ENCODE measurements around the gene SARM1.

SARM1 gene

DNA sequence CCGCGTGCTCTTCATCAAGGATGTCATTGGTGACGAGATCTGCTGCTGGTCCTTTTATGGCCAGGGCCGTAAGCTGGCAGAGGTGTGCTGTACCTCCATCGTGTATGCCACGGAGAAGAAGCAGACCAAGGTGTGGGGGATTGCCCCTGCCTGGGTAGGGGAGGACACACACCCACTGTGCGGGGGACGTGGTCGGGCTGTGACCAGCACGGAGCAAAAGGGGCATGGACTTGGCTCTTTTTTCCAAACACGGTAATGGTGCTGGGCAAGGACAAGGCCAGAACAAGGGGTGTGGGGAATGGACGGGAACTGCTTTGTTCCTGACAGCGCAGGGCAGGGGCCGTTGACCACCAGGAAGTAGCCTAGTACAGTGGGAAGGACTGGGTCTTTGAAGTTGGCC is 29.2 kb upstream of the SARM1 start:
- DNase-seq, result no peak

DNA sequence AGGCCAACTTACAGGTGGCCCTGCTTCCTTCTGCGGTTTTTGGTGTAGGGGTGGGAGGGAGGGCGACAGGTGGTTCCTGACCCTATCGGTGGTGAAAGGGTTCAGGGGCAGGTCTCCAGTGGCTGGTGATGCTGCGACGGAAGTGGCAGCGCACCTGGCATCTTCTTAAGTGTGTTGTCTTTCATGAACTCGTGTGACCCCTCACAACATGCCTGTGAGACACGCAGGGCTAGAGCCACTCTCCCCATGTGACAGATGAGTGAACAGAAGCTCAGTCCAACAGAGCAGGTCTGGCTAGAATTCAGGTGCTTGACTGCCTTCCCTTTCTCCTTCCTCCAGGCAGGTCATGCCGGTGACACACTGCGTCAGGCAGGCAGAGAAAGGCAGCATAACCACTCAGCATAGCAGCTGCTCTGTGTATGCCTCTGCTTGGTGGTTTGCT is 28.0 kb upstream of the SARM1 start:
- DNase-seq, result no peak

DNA sequence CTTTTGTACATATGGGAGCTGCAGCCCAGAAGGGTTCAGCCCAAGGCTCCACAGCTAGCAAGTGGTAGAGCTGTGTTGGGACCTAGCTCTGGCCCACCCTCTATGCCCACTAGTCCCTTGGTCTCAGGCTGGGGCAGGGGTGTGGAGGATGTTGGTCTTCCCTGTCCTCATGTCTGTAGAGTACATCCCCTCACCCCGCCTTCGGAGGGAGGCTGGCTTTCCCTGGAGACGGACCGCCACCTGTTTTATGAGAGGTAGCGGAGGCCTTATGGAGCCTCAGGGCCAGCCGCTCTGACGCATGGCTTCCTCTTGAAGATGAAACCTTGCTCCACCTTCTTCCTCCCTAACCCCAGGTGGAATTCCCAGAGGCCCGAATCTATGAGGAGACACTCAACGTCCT is 27.5 kb upstream of the SARM1 start:
- DNase-seq, result no peak

DNA sequence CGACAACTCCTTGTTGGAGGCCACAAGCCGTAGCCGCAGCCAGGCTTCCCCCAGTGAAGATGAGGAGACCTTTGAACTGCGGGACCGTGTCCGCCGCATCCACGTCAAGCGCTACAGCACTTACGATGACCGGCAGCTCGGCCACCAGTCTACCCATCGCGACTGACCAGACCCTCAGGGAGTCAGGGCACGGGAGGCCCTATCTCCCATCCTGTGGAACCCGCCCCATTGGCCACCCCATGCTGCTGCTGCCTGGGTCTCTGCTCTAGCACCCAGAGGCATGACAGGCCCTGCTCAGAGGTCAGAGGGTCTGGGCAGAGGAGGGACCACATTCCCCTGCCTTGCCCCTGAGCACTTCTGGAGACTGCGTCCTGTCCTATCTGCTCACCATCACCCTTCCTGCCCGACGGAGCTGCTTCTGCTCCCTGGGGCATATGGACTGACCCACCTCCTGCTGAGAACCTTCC is 27.0 kb upstream of the SARM1 start:
- no peak for DNase-seq

DNA sequence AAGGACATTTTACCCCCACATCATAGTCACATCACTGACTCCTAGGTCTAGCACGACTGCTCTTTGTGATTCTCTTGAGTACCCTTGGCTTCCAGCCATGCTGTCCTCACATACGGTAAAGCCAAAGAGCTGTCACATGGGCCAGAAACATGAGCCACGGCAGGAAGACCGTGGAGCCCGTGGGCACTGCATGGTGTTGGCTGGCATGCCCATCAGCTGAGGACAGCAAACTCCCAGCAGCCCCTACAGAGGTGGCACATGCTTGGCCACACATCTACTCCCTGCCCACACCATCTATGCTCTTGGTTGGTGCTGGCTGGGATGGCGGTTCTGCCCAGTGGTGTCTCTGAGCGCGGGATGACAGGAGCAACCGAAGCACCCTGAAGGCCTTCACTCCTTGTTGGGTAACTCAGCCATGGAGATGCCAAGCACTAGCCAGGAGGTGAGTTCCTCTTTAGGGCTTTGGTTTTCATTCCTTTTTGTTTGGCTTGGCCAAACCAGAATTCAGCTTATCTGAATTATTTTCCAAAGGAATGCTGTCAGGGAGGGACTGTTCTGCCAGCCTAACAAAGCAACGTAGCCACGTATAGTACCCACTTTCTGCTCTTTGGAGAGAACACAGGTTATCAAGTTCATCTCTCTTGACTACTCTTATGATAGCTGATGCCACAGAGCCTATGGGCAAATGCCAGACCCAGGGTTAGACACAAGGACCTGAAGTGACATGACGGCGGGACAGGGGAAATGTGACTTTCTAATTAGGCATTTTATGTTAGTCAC is 25.9 kb upstream of the SARM1 start:
- no peak for DNase-seq

DNA sequence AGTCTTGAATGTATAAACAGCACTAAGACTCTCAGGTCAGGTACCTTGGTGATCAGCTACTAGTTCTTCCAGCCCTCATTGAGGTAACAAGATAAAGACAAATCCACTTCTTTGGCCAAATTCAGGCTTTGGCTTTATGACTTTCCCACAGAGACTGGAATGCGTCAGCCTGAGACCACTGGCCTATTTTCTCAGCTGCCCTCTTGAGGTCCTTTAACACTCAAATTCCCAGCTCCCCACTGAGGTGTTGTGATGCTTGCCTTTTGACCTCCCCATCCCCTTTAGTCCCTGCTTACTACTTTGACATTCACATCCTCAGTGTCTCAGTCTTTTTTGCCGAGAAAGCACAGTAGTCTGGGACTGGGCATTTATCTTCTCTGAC is 25.3 kb upstream of the SARM1 start:
- DNase-seq, result no peak

DNA sequence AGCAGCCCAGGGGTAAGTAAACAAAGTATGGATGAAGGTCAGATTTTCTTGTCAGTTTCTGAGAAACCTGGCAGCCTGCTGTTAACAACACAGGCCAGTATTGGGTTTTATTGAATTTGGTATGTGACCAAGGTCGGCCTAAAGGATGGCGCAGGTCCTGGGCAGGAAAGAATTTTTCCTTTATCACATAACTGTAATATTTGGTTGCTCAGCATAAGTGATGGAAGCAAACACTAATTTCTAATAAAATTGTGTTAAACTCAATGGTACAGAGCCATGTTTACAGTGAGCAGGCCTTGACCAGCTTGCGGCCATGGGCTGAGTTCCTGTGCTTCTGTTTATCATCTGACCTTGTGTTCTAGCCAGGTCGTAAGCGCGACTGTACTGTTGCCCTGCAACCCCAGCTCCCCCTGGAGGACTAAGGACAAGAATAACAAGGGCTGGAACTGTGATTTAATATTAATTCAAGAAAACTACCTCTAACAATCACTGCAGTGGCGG is 24.7 kb upstream of the SARM1 start:
- DNase-seq, result no peak

DNA sequence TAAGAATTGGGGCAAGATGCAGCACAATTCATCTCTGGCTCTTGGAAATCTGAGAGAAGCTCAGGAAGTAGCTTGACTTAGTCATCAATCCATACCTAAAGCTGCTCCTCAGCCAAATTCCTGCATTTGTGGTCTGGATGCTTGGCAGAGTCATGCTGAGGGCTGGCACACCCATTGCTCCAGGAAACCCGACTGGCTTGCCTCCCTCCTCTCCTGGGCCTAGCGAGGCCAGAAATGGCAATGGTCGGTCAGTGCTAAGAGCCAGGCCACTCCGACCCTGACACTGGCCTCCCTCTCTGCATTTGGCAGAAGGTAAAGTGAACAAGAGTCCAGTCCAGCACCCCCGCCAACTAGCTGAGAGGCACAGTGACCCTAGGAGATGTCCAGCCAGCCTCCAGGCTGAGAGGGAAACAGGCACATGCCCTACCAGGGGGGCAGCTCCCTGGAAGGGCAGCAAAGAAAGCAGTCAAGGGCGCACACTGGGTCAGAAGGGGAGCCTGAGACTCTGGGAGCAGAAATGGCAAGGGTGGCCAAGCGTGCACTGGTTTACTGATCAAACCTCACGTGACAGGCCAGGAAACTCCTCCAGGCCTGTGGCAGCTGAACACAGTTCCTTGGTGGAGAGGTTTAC is 24.1 kb upstream of the SARM1 start:
- DNase-seq, result no peak

DNA sequence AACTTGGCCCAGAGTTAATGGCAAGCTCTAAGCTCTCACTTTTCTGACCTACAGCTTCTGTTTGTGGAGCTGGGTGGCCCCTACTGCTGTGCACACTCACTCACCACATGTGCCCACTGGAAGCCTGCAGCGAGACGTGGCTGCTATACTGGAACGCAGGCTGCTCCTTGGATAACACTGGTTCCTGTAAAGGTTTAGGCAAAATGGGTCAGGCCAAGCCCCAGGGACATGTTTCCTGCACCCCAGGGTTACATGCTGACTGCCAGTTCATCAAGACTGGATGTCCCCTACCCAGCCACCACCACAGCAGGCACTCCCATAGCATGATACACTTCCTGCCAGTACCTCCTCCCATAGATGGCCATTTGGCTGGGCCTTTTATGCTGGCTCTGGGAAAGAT is 22.5 kb upstream of the SARM1 start:
- no peak for DNase-seq

DNA sequence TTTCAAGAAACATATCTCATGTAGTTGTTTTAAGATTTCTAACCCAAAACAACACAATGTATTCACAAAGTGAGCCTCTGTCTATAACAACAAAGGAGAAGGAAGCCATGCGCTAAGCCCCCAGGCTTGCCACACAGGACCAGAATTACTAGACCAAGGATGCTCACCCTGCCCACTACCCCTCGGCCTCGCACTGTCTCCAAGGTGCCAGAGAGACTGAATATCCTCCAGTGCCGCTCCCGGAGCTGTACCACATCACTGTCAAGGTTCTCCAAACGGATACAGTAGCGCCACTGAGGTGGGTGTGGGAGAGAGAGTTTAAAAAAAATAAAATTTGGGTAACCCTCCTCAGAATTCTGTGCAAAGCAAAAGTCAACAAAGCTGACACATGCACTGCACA is 21.2 kb upstream of the SARM1 start:
- no peak for DNase-seq

DNA sequence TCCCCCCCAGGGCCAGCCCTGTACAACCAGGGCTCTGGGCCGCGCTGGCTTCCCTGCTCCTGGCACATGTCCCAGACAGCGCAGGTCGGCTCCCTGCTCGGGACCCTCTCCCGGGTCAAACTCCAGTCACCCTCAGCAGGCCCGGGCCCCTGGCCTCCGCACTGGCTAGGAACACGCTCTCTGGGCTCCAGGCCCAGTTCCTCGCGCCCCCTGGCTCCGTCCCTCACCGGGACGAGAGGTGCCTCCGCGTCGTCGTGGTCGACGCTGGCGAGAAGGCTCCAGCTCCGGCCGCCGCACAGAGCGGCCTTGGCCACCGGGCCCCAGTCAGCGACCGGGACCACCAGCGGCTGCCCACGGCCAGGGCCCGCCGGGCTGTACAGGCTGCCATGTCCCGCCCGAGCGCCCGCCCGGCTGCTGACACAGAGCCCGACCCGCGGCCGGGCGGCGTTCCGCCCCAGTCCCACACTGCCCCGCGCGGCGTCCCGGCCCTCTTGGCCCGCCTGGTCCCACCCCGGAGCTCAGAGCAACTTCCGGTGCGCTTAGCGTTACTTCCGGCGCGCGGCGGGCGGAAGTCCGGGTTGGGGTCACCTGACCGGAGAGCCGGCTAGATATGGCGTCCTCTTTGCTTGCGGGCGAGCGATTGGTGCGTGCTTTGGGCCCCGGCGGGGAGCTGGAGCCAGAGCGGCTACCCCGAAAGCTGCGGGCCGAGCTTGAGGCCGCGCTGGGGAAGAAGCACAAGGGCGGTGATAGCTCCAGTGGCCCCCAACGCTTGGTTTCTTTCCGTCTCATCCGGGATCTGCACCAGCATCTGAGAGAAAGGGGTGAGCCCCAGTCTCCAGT is 14.2 kb upstream of the SARM1 start, which contains the start of gene POLDIP2:
Gene POLDIP2 (minus strand): TSS at position 467 of the 840 bp plus-strand sequence. CDS start 79 bp downstream, at position 388.
- peak; percentile 90 for DNase-seq

DNA sequence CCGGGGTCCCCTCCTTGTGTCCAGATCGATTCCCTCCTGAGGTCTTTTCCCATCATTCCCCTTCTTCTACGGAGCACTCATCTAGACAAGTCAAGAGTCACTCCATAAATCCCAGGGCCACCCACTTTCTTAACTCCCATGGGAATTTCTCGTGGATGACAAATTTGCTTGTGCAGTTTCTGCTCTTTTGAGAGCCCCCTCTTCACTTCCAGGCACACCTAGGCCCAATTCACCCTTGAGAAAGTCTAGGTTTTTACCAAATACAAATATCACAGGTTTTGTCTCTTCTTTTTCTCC is 13.6 kb upstream of the SARM1 start:
- DNase-seq, result no peak

DNA sequence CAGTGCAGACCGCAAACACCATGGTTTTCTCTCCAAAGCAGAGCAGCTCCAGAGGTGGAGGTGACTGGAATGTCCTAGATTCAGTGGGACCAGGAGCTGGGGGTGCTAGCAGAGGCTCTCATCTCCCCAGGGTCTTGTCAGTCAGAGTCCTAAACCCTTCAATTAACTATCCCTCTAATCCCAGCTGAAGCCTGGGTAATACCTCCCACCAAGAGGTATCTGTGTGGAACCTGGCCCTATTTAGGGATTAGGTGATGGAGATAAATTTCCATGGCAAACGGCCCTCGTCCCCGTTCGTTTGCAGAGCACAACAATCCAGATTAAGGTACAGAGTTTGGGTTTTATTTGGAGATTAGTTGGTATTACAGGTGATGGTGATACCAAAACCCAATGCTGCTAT is 8.3 kb upstream of the SARM1 start:
- no peak for DNase-seq

DNA sequence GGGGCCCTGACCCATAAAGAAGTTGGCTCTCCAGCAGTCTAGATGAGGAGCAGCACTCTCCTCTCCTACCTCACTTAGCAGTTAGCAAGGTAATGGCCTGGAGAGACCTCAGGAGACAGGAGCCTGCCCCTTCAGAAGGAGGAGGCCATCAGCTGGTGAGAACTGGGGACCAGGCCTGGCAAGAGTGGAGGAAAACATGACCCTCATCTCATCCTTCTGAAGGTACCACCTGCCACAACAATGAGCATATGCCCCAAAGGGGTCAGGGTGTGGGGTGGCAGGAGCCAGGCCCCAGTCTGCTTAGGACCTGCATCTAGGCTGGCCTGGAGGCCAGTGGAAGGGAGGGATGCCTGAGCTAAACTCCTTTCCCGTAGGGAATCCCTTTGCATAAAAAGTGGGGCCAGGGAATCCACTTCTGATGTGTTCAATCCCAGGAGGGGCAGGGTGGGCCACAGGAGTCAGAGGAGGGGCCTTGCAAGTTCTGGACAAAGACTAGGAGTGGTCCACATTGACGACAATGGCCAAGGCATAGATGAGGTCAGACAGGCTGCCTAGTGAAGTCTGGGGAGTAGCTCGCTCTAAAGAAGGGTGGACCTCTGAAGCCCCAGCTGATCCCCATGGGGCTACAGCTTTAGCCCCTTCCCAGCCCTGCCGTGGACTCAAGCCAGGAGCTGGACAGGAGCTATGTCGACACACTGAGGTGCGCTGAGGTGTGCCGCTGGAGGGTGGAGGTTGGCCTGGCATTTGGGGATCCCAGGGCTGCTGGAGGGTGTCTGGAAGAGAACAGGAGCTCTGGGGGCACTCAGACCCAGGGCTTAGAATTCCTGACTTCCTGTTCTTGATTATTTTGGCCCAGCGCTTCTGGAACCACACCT is 7.5 kb upstream of the SARM1 start:
- no peak for DNase-seq

DNA sequence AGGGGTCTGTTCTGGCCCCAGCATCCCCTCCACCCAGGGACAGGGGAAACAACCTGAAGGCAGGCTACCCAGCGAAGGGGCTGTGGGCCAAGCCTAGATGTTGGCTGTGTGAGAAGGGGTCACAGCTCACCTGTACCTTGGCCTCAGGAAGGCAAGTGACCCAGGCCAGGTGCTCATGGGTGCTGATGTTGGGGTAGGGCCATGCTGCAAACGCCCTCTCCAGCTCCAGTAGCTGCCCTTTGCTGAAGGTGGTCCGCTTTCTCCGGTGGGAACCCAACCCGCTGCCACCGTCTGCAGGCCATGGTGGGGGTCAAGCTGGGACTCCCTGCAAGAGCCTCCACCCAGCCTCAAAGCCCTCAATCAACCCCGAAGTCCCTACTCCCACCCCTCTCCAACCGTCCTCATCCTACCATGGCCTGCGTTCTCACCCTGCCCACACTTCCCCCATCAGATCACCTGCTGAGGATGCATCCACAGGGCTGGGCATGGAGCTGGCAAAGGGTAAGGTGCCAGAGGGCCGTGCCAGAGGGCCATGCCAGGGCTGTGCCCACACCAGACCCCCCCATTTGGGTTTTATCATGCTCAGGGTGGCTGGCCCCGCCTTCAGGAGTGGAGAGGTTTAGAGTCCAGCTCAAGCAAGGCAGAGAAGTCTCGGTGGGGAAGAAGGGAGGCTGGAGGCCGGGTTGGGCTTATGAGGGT is 6.7 kb upstream of the SARM1 start, which contains the start of gene SEBOX:
Gene SEBOX (minus strand): TSS at position 535 of the 699 bp plus-strand sequence. CDS start 48 bp downstream, at position 487.
- DNase-seq, result no peak

DNA sequence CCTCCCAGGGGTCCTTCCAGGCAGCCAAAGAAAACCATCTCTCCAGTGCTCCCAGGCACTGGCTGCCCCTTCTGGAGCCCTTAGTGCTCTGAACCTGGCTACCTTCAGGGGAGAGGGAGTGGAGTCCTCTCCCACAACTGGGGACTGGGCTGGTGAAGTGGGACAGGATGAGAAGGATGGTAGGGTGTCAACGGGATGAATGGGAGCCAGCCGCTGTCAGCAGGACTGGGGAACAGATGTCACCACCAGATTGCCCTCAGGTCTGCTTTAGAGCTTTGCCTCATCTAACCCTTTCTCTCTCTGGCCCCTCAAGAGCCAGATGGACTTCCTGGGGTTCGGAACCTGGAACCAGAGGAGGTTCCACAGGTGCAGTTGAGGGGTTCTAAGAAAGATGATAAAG is 6.0 kb upstream of the SARM1 start:
- no peak for DNase-seq

DNA sequence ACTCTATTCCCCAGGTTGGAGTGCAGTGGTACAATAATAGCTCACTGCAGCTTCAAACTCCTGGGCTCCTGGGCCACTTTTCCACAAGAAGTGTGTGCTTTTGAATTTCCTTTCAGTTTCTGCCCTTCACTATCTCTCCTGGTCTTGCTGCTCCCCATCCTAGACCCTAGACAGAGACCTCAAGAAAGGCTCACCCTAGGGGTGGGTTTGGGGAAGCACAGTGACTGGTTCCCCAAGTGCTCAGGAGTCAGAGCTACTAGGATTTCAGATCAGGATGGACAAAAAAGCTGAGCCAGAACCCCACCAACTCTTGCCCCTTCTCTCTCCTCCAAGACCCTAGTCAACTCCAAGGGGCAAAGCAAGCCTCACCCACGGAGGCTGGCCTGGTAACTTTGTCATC is 4.9 kb upstream of the SARM1 start:
- no peak for DNase-seq

DNA sequence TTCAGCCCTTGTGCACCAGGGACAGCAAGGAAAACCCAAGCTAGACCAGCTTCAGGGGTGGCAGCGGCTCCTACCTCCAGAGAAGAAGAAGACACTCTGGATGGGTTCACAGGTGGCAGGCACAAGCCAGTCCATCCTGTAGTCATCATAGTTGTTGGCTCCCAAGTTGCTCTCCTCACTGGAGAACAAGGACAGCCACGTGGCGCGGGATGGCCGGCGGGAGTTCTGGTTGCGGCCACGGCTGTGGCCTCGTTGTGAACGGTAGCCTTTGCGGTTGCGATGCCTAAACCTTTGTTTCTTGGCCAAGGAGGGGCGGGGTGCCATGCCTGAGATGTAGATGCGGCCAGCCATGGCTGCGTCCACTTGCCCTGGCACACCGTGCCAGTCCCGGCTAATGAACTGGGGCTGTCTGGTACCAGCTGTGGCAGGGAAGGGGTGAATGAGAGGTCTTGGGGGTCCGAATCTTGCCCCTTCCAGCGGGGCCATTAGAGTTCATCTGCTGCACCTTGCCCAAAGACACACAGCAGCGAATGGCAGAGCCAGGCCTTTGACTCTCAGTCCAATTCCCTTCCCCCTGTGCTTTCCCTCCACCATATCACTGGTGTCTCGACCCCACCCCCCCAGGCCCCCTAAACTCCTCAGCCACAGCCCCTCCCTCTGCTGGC is 3.7 kb upstream of the SARM1 start:
- DNase-seq, result no peak

DNA sequence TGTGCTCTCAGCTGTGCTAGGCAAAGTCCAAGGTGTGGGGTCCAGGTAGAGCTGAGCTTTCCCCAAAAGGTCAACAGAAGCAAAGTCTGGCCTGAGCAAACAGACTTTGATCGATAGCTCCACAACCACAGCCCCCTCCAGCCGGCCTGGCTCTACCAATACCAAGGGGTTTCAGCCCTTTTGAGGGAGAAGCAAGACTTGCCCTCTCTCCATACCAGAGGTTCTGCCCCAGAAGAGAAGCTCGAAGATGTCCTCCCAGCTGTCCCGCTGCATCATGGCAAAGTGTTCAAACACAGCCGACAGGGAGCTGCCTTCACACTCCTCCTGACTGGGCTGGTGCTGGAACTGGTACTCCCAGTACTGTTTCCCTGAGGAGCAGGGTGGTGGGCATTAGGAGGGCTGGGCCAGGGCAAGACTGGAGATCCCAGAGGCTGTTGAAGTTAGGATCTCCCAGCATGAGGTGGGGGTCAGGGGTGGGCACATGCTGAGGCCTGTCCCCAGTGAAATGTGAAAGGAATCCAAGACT is 3.1 kb upstream of the SARM1 start:
- no peak for DNase-seq

DNA sequence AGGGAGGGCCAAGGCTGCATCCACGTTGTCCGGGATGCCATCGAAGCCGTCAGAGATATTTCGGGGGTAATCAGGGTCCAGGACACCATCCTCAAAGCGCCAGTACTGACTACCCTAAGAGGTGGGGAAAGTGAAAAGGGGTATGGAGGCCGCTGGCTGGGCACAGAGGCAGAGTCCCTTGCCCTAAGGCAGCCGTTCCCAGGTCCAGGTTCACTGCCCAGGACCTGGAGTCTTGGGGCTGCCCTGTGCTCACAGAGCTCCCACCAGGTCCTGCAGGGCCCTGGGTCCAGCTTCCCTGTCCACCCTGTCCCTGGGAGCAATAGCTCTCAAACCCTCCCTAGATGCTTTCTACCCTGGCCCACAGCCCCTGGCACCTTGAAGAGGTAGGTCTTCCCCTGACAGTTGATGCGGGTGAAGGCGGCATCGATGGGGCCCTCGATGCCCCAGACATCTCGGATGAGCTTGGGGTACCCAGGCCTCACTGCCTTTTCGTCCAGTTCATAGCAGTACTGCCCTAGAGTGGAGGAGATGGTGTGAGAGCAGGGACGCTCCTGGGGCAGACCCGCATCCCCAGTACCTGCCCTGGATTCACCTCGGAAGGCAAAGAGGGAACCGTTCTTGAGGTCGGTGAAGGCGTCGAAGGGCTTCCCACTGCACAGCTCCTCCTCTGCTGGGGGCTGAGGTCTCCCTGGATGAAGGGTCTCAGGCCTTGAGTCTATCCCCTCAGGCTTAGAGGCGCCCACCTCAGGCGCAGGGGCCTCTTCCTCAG is 2.4 kb upstream of the SARM1 start:
- DNase-seq, result no peak
